Liver (tissue), 9 donors: ENCODE data around the gene DDX42. TPM values are rescaled to one million over a fixed set of nuclear protein-coding genes. Genes with fewer than 3 reads are reported as not detected.

Source experiments
- DNase-seq: peaks from one replicate; pipeline ENCODE4 v3.0.0-alpha.2; 2017; ENCODE audit warnings: low spot score
- H3K27ac ChIP-seq, 2 donors: one replicate each; pipeline ENCODE4 v1.7.0; 2013; ENCODE audit warnings: inconsistent platforms in 2 of 2, low read length in 2 of 2, control low read depth in 1 of 2, low read depth in 1 of 2, mild to moderate bottlenecking in 1 of 2
- H3K27me3 ChIP-seq, 4 donors: one replicate each; pipeline versions ENCODE4 v1.6.1 to v1.7.0; 2013; ENCODE audit warnings: low read length in 3 of 4, inconsistent platforms in 1 of 4, mild to moderate bottlenecking in 1 of 4, moderate library complexity in 1 of 4; ENCODE audit not compliant: control insufficient read depth in 4 of 4, insufficient read depth in 4 of 4
- H3K36me3 ChIP-seq, 4 donors: one replicate each; pipeline versions ENCODE4 v1.6.1 to v1.7.0; 2013; ENCODE audit warnings: low read length in 3 of 4, mild to moderate bottlenecking in 3 of 4, low read depth in 1 of 4, moderate library complexity in 1 of 4; ENCODE audit not compliant: control insufficient read depth in 4 of 4, insufficient read depth in 3 of 4
- H3K4me1 ChIP-seq, 4 donors: one replicate each; pipeline versions ENCODE4 v1.6.1 to v1.7.0; 2013; ENCODE audit warnings: low read length in 3 of 4, mild to moderate bottlenecking in 3 of 4, moderate library complexity in 1 of 4; ENCODE audit not compliant: control insufficient read depth in 4 of 4, insufficient read depth in 4 of 4
- H3K4me3 ChIP-seq, 3 donors: one replicate each; pipeline versions ENCODE4 v1.6.1 to v1.7.0; 2013; ENCODE audit warnings: low read length in 3 of 3, control low read depth in 1 of 3, low read depth in 1 of 3, mild to moderate bottlenecking in 1 of 3
- H3K9ac ChIP-seq, 2 donors: one replicate each; pipeline ENCODE4 v1.7.0; 2013; ENCODE audit warnings: low read length in 2 of 2, mild to moderate bottlenecking in 2 of 2, moderate library complexity in 2 of 2, control low read depth in 1 of 2, low read depth in 1 of 2
- H3K9me3 ChIP-seq, 4 donors: one replicate each; pipeline versions ENCODE4 v1.6.1 to v1.7.0; 2013; ENCODE audit warnings: low read length in 3 of 4; ENCODE audit not compliant: control insufficient read depth in 4 of 4
- ATF3 ChIP-seq: IDR thresholded peaks from 2 replicates; pipeline ENCODE4 v1.6.1; 2016; ENCODE audit warnings: antibody characterized with exemption
- CTCF ChIP-seq: fragments of 150-350 bp; IDR thresholded peaks from 2 replicates; pipeline ENCODE4 v1.5.1; 2017; ENCODE audit warnings: improper control_type of control experiment, low read depth, low read length; ENCODE audit not compliant: missing input control
- EGR1 ChIP-seq, 2 donors: IDR thresholded peaks; 2 replicates each; pipeline ENCODE4 v1.6.1; 2016 to 2018; ENCODE audit warnings: antibody characterized with exemption in 2 of 2, low read depth in 2 of 2
- FOXA1 ChIP-seq: IDR thresholded peaks from 2 replicates; pipeline ENCODE4 v1.6.1; 2016; ENCODE audit warnings: antibody characterized with exemption
- GABPA ChIP-seq, 2 donors: IDR thresholded peaks in 1 of 2; conservative IDR thresholded peaks in 1 of 2; 2 replicates each; pipeline ENCODE4 v1.6.1; 2016; ENCODE audit warnings: antibody characterized with exemption in 2 of 2, mild to moderate bottlenecking in 1 of 2, moderate library complexity in 1 of 2
- HNF4G ChIP-seq: IDR thresholded peaks from 2 replicates; pipeline ENCODE4 v1.6.1; 2016; ENCODE audit warnings: antibody characterized with exemption
- MAX ChIP-seq: IDR thresholded peaks from 2 replicates; pipeline ENCODE4 v1.6.1; 2016; ENCODE audit warnings: antibody characterized with exemption
- NR2F2 ChIP-seq: IDR thresholded peaks from 2 replicates; pipeline ENCODE4 v1.6.1; 2016; ENCODE audit warnings: antibody characterized with exemption
- RAD21 ChIP-seq, 2 donors: IDR thresholded peaks; 2 replicates each; pipeline ENCODE4 v1.6.1; 2016; ENCODE audit warnings: antibody characterized with exemption in 2 of 2, mild to moderate bottlenecking in 2 of 2
- RXRA ChIP-seq, 2 donors: IDR thresholded peaks; 2 replicates each; pipeline ENCODE4 v1.6.1; 2017 to 2018; ENCODE audit warnings: antibody characterized with exemption in 2 of 2, mild to moderate bottlenecking in 1 of 2
- SP1 ChIP-seq: IDR thresholded peaks from 2 replicates; pipeline ENCODE4 v1.6.1; 2018; ENCODE audit warnings: antibody characterized with exemption, mild to moderate bottlenecking
- YY1 ChIP-seq: IDR thresholded peaks from 2 replicates; pipeline ENCODE4 v1.6.1; 2016; ENCODE audit warnings: antibody characterized with exemption, mild to moderate bottlenecking
- ZBTB33 ChIP-seq: IDR thresholded peaks from 2 replicates; pipeline ENCODE4 v1.6.1; 2016; ENCODE audit warnings: antibody characterized with exemption
- WGBS: extraction: QIAGEN DNeasy Blood & Tissue Kit; methylation state at CpG from one replicate; pipeline ENCODE4 v1.1.7; 2013; 5-methylcytosine and 5-hydroxymethylcytosine counted together
- polyA plus RNA-seq, 2 donors: library from polyadenylated mRNA; stranded (reverse) in 1 of 2; unstranded in 1 of 2; fragments of 200-250 nt in 1 of 2; fragments of >200 nt in 1 of 2; fragmentation: Nextera tagmentation in 1 of 2; extraction: Ambion mirVana in 1 of 2; gene quantifications; one replicate each; pipeline versions ENCODE4 v1.2.1 to v1.2.3, GENCODE V29; 2013 to 2015
- total RNA-seq, 2 donors: library from RNA; depleted of rRNA; stranded (reverse); fragments of >200 nt; gene quantifications; one replicate each; pipeline ENCODE4 v1.2.3, GENCODE V29; 2014
- donor health status: healthy.
- donor health status: healthy.
- donor health status: healthy.
- donor health status: healthy.
- donor health status: healthy.

DDX42 gene
- total and polyA plus RNA-seq, 4 donors, result 15.0 to 64.2 (median 29.9) TPM

GRCh38 chr17:63850401-63850800, 76.4 kb downstream of the DDX42 start:
- no peak for TF ChIP-seq CTCF
- TF ChIP-seq ZBTB33, result no peak
- no peak for TF ChIP-seq FOXA1
- TF ChIP-seq HNF4G, result no peak
- TF ChIP-seq YY1, result no peak
- no peak for TF ChIP-seq ATF3
- TF ChIP-seq GABPA (IDR thresholded peaks at IDR 0.05 in 1 of 2, conservative IDR thresholded peaks at IDR 0.05 in 1 of 2), result no peak
- no peak for TF ChIP-seq RXRA (IDR thresholded peaks at IDR 0.05)
- no peak for TF ChIP-seq RAD21 (IDR thresholded peaks at IDR 0.05)
- TF ChIP-seq SP1, result no peak
- no peak for TF ChIP-seq MAX
- no peaks in the 10 kb centered on the region for H3K36me3 ChIP-seq
- no peak overlapping the region for H3K9ac ChIP-seq
- H3K27ac ChIP-seq, result no peak overlapping the region
- WGBS, result 90% methylated on average over 9 of the region's 9 CpGs
- H3K4me3 ChIP-seq, result no peak overlapping the region
- DNase-seq, result no peak
- H3K9me3 ChIP-seq, result no peaks in the 10 kb centered on the region
- peaks cover 0 to 5% (median 0%) of the 10 kb centered on the region in 4 donors for H3K4me1 ChIP-seq
- H3K27me3 ChIP-seq, result no peaks in the 10 kb centered on the region

GRCh38 chr17:63853260-63853659, 79.3 kb downstream of the DDX42 start:
- H3K4me1 ChIP-seq, result peaks cover 0 to 5% (median 0%) of the 10 kb centered on the region in 4 donors

More at GRCh38 chr17:63853260-63853659, 79.3 kb downstream of the DDX42 start:
- Histone ChIP-seq H3K27me3 (no peaks in the 10 kb centered on the region), H3K9ac (no peak overlapping the region), H3K27ac (no peak overlapping the region), H3K4me3 (no peak overlapping the region), H3K9me3 (no peaks in the 10 kb centered on the region), H3K36me3 (no peaks in the 10 kb centered on the region)
- 96% methylated on average over 2 of the region's 2 CpGs for WGBS
- TF ChIP-seq ATF3 (no peak), RXRA (IDR thresholded peaks at IDR 0.05) (no peak), EGR1 (IDR thresholded peaks at IDR 0.05; ENCODE audit: low read depth in 2 of 2) (no peak), YY1 (no peak), NR2F2 (no peak), CTCF (no peak), ZBTB33 (no peak)
- no peak for DNase-seq
